Dedifferentiated amniotic fluid mesenchymal stem cell (primary cell): ENCODE measurements around the gene PDE11A.

ENCODE experiments used
- DNase-seq: peaks from one replicate; pipeline ENCODE4 v3.0.0-alpha.2; 2016; ENCODE audit errors: extremely low spot score

Gene PDE11A

DNA sequence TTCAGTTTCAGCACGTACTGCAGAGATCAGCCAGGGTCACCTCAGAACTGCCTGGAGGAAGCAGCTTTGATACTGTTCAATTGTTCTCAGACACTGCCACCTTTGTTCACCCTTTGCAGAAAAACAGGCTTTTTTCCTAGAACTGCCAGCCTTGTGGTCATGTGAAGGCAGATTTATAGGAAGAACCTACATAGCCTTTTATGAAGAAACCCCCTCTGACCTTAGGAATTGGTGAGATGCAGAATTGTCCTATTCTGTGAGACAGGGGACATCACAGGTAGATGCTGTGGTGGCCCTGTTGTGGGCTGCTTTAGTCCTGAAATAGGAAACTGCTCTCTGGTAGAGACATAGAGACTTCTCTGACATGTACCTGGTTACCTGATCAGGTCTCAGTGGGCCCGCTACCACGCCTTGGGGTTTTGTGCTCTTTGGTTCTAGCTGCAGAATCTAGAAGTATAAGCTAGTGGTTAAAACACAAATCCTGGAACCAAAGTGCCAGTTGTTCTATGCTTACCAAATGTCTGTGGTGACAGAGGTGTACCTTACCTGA is 473.4 kb downstream of the PDE11A start:
- DNase-seq: no peak

GRCh38 chr2:177598326-177599138 is 474.0 kb downstream of the PDE11A start:
- no peak for DNase-seq

- DNase-seq: no peak
These were observed 474.8 kb downstream of the PDE11A start for GRCh38 chr2:177597759-177598158.

- no peak for DNase-seq
These were observed 475.7 kb downstream of the PDE11A start for GRCh38 chr2:177596866-177597265.

DNA sequence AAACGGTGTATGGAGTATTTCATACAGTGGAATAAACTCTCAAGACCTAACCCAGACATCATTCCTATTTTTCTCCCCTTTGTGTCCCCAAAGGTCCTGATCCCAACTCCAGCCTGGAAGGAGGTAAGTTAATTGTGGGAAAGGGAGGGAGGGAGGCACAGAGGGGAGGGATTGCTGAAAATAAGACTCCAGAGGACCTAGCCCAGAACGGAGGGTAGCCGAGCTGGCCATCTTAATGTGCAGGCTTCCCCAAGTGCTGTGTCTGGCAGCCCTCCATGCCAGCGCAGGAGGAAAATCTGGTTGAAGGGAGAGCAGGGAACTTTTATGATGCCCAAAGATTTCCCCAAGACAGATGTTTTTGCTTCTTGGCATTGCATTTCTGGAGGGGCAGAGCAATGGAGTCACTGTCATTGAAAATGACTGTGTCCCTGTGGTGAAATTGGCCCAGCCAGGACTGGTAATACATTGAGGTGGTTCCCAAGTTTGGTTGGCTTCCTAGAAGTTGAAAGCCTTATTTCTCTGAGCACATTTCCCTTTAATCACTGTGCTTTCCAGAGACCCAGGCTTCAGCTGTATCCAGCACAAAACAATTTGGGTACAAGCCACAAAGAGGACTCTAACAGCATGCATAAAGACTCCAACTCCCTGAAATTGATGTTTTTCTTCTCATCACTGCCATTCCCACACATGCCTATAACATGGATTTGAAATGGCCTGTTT is 477.3 kb downstream of the PDE11A start:
- DNase-seq: no peak

- no peak for DNase-seq
These were observed 479.2 kb downstream of the PDE11A start for GRCh38 chr2:177593402-177593801.

DNA sequence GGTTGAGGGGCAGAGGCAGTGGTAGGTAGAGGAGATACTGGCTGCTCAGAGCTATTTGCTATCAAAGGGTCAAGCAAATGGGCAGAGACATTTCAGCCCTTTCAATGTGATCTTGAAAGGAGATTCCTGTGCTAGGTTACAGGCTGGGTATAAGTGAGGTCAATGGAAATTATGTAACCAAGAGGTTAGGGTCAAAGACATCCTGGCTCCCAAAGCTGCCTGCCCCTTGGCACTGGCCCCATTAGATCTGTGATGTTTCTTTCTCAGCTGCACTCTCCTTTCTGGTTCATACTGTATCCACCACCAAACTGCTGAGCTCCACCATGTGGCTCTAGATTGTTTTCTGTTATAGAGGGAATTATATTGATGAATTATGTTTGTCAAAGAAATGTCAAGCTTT is 479.6 kb downstream of the PDE11A start:
- DNase-seq: no peak

DNA sequence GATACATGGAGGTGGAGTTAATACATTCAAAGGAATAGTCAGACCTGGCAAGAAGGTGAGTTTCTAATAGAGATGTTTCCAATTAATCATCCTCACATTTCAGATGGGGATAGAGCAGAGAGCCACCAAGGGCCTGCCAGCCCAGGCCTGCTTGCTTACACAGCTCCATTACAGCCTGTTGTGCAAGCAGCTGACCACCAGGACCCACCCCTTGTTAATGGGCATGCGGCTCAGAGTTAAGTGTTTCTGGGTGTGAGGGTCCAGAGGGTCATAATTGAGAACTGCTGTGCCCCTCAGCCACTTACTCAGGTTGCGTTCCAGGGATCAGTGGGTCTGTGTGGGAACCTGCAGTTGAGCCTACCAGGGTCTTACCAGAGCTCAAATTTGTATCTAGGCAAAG is 480.2 kb downstream of the PDE11A start:
- no peak for DNase-seq

DNA sequence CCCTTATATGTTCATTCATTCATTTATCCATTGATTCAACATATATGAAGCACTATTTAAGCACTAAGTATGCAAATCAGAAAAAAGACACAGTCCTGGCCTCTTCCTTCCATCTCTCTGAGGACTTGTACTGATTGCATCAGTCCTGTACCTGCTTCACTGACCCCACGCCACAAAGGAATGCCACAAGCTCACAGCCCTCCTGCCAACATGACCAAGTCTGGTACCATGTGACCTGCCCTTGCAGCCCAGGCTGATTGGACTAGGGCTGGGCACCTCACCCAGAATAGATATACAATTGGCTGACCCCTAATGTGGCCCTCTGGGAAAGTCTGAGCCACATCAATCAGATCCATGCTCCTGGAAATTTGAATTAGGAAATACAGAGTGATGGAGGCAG is 483.4 kb downstream of the PDE11A start:
- no peak for DNase-seq

GRCh38 chr2:177588671-177589070 is 483.9 kb downstream of the PDE11A start:
- DNase-seq: no peak

GRCh38 chr2:177587371-177587770 is 485.2 kb downstream of the PDE11A start:
- no peak for DNase-seq

DNA sequence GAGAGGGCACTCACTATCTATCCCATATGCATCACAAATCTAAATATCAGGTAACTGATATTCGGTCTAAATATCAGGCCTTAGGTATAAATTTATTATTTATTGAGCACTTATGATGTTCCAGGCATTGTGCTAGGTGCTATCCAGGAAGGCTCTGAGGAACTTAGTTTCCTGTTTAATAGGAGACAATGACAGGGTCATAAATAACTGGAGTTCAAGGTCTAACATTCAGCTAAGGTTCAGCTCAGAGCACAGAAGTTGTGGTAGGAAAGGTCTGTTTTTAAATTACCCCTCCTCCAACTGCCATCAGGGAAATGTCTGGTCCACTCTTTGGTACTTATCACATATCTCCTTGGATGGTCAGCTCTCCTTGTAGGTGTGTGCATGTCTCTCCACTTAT is 486.4 kb downstream of the PDE11A start:
- DNase-seq: no peak

- DNase-seq: no peak
These were observed 487.2 kb downstream of the PDE11A start for GRCh38 chr2:177585234-177585863.

DNA sequence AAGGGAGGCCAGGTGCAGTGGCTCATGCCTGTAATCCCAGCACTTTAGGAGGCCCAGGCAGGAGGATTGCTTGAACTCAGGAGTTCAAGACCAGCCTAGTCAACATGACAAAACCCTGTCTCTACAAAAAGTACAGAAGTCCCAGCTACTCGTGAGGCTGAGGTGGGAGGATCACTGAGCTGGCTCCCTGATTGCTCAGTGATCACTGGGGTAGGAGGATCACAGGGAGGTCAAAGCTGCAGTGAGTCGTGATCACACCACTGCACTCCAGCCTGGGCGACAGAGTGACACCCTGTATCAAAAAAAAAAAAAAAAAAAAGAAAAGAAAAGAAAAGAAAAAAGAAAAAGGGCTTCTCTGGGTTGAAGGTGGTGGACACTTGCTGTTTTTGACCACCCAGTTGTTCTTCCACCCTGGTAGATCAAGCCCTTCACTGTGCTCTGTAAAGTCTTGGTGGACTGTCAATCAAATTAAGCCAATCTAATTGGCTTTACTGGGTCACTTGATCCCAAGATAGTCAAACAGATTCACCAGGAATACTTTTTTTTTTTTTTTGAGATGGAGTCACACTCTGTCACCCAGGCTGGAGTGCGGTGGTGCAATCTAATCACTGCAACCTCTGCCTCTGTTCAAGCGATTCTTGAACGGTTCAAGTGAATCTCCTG is 488.4 kb downstream of the PDE11A start:
- no peak for DNase-seq

- DNase-seq: no peak
These were observed 490.6 kb downstream of the PDE11A start for GRCh38 chr2:177582000-177582399.

DNA sequence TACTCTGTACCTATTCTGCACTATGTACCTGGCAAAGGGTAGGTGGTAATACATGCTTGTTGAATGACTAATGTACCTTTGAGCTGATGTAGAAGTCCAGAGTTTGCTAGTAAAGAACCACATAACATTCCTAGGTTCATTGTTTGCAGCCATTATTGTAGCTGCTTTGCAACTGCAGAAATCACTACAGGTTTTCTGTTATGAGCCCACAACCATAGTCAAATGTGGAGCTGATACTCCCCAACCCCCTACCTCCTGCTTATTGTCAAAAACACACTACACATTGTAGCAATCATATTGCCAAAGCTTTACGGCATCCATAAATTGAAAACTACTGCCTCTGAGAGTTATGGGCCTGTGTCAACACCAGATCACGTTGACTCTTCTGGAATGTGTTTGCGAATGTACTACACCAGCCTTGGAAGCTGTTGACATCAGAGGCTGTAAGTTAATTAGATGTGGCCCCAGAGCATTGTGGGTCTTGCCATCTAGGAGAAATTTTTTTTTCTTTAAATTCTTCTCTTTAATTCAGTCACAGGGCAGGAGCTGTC is 493.0 kb downstream of the PDE11A start:
- DNase-seq: no peak

DNA sequence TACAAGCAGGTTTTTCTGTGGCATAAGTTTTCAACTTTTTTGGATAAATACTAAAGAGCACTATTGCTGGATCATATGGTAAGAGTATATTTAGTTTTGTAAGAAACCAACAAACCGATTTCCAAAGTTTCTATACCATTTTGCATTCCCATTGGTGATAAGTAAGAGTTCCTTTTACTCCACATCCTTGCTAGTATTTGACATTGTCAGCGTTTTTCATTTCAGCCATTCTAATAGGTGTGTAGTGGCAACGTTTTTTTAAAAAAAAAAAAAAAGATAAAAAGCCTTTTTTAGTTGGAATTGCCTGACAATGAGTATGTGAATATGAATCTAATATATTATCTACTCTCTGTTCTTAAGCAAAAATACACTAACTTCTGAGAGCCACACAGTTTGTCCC is 494.1 kb downstream of the PDE11A start:
- no peak for DNase-seq

DNA sequence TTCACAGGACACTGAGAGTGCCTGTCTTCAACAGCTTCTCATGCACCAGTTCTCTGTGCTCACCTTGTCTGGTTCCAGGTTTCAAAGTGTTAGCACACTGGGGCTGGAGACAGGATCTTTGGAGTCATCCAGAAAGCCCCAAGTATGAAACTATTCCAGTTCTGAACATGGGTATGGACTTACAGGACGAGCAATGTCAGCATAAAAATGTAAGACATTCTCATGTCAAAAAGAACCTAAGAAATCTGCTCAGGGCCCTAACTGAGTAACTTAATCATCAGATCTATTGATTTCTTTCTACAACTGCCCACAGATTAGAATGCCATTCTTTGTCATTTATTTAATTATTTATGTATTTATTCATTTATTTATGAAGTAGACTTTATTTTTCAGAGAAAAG is 495.5 kb downstream of the PDE11A start:
- no peak for DNase-seq

- no peak for DNase-seq
These were observed 497.2 kb downstream of the PDE11A start for GRCh38 chr2:177575358-177575757.

DNA sequence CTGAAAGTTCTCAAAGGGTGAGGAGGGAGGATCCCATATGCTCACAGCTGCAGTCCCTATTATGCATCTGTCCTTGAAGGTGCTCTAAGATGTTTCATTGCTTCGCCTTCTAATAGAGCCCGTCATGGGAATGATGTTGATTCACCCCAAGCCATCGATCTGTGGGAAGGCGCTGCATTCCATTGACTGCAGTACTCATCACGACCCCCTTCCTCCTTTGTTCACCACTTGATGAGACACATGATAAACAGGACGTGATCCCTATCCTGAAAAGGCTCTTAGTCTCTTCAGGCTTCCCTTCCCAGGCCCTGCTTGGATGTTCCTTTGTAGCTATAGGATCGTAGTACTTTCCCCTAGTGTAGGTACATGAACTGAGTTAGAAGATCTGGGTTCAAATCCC is 498.2 kb downstream of the PDE11A start:
- no peak for DNase-seq
